Measurements from ENCODE around the gene RUVBL2.

Gene RUVBL2

GRCh38 chr19:48993175-48994034 lies at the start of gene RUVBL2, which contains the start of gene GYS1:
Gene RUVBL2, plus strand, starts transcription at chr19:48993887. Its CDS starts 25 bp downstream, at chr19:48993912.
Gene GYS1, minus strand, starts transcription at chr19:48993309. Its CDS starts 197 bp downstream, at chr19:48993112.
- peak; percentile 99 for DNase-seq (ENCODE audit: low read depth)

DNA sequence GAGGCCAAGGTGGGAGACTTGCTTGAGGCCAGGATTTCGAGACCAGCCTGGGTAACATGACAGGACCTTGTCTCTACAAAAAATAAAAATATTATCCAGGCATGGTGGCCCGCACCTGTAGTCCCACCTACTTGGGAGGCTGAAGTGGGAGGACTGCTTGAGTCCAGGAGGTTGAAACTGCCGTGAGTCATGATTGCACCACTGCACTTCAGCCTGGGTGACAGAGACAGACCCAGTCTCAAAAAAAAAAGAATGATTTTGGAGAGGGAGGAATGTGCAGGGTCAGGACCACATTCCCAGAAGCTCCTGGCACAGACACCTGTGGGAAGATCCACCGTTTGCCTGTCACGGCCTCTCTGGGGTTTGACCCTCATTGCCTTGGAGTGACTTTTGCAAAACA lies 48.3 kb upstream of the RUVBL2 start:
- no peak for DNase-seq (ENCODE audit: low read depth)

- DNase-seq (ENCODE audit: low read depth): no peak
Observed at GRCh38 chr19:48945817-48946216, 47.9 kb upstream of the RUVBL2 start.

GRCh38 chr19:48946463-48947257 lies 47.0 kb upstream of the RUVBL2 start:
- no peak for DNase-seq (ENCODE audit: low read depth)

GRCh38 chr19:48947258-48947542 lies 46.5 kb upstream of the RUVBL2 start:
- no peak for DNase-seq (ENCODE audit: low read depth)

DNA sequence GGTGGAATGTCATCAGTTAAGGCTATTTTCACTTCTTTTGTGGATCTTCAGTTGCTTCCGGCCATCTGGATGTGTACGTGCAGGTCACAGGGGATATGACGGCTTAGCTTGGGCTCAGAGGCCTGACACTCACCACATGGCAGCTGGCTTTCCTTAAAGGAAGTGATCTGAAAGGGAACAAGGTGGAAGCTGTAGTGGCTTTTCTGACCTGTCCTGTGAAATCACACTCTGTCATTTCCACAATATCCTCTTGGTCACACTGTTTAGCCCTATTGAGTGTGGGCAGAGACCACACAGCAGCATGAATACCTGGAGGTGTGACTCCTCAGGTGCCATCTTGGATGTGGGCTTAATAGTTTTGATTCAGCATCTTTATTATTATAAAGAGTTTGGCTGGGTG lies 43.5 kb upstream of the RUVBL2 start:
- no peak for DNase-seq (ENCODE audit: low read depth)

GRCh38 chr19:48950830-48951519 lies 42.7 kb upstream of the RUVBL2 start:
- DNase-seq (ENCODE audit: low read depth): no peak

- no peak for DNase-seq (ENCODE audit: low read depth)
Observed at GRCh38 chr19:48953141-48953540, 40.5 kb upstream of the RUVBL2 start.

GRCh38 chr19:48953990-48954594 lies 39.6 kb upstream of the RUVBL2 start:
- no peak for DNase-seq (ENCODE audit: low read depth)

DNA sequence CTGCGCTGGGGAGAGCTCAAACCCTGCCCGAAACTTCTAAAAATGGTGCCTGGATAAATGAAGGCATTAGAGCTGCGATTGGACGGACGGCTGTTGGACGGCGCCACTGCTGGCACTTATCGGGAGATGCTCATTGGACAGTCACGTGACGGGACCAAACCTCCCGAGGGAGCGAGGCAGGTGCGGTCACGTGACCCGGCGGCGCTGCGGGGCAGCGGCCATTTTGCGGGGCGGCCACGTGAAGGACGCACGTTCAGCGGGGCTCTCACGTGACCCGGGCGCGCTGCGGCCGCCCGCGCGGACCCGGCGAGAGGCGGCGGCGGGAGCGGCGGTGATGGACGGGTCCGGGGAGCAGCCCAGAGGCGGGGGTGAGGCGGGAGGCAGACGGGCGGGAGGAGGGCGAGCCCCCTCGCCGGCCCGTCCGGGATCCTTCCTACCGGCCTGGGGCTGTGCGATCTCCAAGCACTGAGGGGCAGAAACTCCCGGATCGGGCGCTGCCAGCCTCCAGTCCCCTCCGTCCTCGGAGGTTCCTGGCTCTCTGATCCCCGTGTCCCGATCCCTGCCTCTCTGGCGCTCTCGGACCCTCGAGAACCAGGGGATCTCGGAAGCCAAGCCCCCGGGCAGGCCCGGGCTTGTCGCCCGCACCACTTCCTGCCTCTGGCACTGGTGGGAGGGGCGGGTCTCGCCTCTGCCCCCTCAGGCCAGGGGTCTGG lies 38.9 kb upstream of the RUVBL2 start, which contains the start of gene BAX:
BAX (plus strand) TSS at position 281 of the 713 bp plus-strand sequence; CDS start at position 335, 54 bp downstream.
- peak; percentile 81 for DNase-seq (ENCODE audit: low read depth)

DNA sequence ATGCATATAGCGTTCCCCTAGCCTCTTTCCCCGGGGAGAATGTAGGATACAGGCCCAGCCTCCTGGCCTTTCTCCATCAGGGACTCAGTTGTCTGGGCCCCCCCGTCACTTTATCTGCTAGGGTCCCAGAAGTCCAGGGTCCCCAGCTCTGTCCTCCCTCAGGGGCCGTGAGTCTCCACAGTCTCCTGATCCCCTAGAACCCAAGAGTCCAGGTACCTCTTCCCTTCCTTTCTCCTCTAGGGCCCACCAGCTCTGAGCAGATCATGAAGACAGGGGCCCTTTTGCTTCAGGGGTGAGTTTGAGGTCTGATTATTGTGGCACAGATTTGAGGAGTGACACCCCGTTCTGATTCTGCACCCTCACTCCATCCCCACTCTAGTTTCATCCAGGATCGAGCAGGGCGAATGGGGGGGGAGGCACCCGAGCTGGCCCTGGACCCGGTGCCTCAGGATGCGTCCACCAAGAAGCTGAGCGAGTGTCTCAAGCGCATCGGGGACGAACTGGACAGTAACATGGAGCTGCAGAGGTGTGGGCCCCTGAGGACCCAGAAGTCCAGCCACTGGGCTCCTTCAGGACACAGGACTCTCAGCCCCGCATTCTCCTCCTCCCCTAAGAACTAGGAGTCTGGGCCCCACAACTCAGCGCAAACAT lies 38.3 kb upstream of the RUVBL2 start:
- DNase-seq (ENCODE audit: low read depth): no peak

GRCh38 chr19:48958006-48958405 lies 35.7 kb upstream of the RUVBL2 start:
- no peak for DNase-seq (ENCODE audit: low read depth)

GRCh38 chr19:48959341-48960239 lies 34.1 kb upstream of the RUVBL2 start:
- no peak for DNase-seq (ENCODE audit: low read depth)

DNA sequence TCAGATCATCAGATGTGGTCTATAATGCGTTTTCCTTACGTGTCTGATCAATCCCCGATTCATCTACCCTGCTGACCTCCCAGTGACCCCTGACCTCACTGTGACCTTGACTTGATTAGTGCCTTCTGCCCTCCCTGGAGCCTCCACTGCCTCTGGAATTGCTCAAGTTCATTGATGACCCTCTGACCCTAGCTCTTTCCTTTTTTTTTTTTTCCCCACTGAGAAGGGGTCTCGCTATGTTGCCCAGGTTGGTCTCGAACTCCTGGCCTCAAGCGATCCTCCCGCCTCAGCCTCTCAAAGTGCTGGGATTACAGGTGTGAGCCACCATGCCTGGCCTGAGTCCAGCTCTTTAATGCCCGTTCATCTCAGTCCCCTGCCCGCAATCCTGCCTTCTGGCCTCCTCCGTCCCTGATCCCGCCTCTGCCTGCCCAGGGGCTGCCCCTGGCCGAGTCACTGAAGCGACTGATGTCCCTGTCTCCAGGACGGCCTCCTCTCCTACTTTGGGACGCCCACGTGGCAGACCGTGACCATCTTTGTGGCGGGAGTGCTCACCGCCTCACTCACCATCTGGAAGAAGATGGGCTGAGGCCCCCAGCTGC lies 32.5 kb upstream of the RUVBL2 start:
- DNase-seq (ENCODE audit: low read depth): no peak

GRCh38 chr19:48961673-48962028 lies 32.0 kb upstream of the RUVBL2 start:
- DNase-seq (ENCODE audit: low read depth): no peak

GRCh38 chr19:48962029-48962848 lies 31.4 kb upstream of the RUVBL2 start:
- no peak for DNase-seq (ENCODE audit: low read depth)

GRCh38 chr19:48962849-48963165 lies 30.9 kb upstream of the RUVBL2 start:
- no peak for DNase-seq (ENCODE audit: low read depth)

DNA sequence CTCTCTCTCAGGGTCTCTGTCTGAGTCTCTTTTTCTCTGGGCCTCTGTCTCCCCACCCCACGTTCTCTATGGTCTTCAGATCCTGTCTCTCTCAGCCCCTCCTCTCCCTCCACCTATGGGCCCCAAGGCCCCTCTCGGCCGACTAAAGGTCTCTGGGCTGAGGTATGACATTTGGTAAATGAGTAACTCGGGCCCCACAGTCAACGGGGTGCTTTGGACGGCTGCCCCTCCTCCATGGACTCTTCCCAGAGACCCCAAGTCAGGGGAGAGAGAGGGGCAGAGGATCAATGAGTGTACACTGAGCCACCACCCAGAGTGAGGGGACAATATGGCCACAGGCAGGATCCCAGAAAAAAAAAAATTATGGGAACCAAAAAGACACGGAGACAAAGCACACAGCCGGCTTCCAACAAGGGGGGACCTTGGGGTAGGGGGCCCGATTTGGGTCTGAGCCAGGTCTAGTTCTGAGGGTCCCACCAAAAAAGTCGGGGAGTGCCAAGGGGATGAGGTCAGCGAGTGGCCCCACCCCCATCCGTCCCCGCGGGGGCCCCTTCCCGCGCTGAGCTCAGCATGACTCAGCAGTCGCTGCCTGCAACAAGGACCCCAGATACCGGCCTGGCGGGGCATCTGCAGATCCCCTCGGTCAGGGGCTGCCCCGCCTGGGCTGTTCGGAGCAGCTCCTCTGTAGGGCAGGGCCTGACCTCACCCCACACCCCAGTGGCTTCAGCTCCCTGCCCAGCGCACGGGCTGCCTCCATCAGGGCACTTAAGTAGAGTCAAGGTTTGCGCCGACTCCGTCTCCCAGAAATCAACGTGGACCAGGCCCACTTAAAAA lies 30.1 kb upstream of the RUVBL2 start:
- peak; percentile 42 for DNase-seq (ENCODE audit: low read depth)
